GM12878 (cell line): ENCODE measurements around the gene GTPBP1. TPM values are rescaled to one million over a fixed set of nuclear protein-coding genes. Genes with fewer than 3 reads are reported as not detected.

Source experiments
- ATAC-seq: fragments of 200-7000 bp; cut with Tn5 transposase; 3 replicates; pipeline ENCODE4 v1.9.1; 2020; ENCODE audit warnings: mild to moderate bottlenecking, moderate library complexity
- BruUV-seq: library from RNA; stranded (reverse); fragments of 400-500 nt; replicated peaks from 2 replicates; lab custom pipeline; 2021; lab: Mats Ljungman, UMichigan
- CTCF ChIA-PET: fragments of 300-600 bp; sonication (Branson Sonifier 250); formaldehyde crosslinking; extraction: SDS; loops from one replicate; lab custom pipeline; 2021; ENCODE audit warnings: inconsistent platforms; lab: Yijun Ruan, JAX
- POLR2A ChIA-PET: fragments of 350-600 bp; formaldehyde crosslinking; extraction: SDS; loops from one replicate; lab custom pipeline; 2021; ENCODE audit warnings: inconsistent platforms; lab: Charles Lee
- RAD21 ChIA-PET: fragments of 300-600 bp; sonication (Branson Sonifier 250); formaldehyde crosslinking; loops from one replicate; lab custom pipeline; 2023; ENCODE audit warnings: antibody characterized with exemption; ENCODE audit not compliant: unreplicated experiment; lab: Charles Lee
- SMC1A ChIA-PET: fragments of 300-600 bp; sonication (Branson Sonifier 250); formaldehyde crosslinking; loops from one replicate; lab custom pipeline; 2023; ENCODE audit not compliant: unreplicated experiment, uncharacterized antibody; lab: Charles Lee
- DNase-seq: peaks from one replicate; pipeline ENCODE4 v3.0.0-alpha.2; 2011; ENCODE audit warnings: low read depth, low spot score
- FAIRE-seq: peaks from 3 replicates; lab custom pipeline; 2011; peaks lifted over from hg19 to GRCh38; lab: Jason Lieb, UNC
- H2AFZ ChIP-seq: 2 replicates; pipeline ENCODE4 v1.6.0; 2011; ENCODE audit warnings: low read depth, low read length, control low read depth; ENCODE audit not compliant: control insufficient read depth
- H3K27ac ChIP-seq: 2 replicates; pipeline ENCODE4 v1.5.1; 2011; ENCODE audit warnings: control low read depth; ENCODE audit not compliant: control insufficient read depth, insufficient read depth
- H3K27me3 ChIP-seq, 2 experiments: replicated peaks in 1 of 2; 2 replicates each; pipeline versions ENCODE4 v1.6.0 to v1.6.1; 2011; ENCODE audit warnings: low read length in 1 of 2; ENCODE audit not compliant: control insufficient read depth in 2 of 2, insufficient read depth in 2 of 2
- H3K36me3 ChIP-seq, 2 experiments: 2 replicates each; pipeline ENCODE4 v1.5.1; 2011; ENCODE audit warnings: low read length in 1 of 2; ENCODE audit not compliant: control insufficient read depth in 2 of 2, insufficient read depth in 2 of 2
- H3K4me1 ChIP-seq: 2 replicates; pipeline ENCODE4 v1.6.1; 2011; ENCODE audit warnings: mild to moderate bottlenecking, low read length, moderate library complexity, mixed read lengths; ENCODE audit not compliant: control insufficient read depth, insufficient read depth
- H3K4me2 ChIP-seq: 2 replicates; pipeline ENCODE4 v1.6.0; 2011; ENCODE audit warnings: control low read depth; ENCODE audit not compliant: control insufficient read depth, insufficient read depth
- H3K4me3 ChIP-seq: fragments of 200-600 bp; sonication (generic); 2 replicates; pipeline ENCODE4 v1.5.1; 2016
- H3K79me2 ChIP-seq: 2 replicates; pipeline ENCODE4 v1.6.0; 2011; ENCODE audit warnings: low read length; ENCODE audit not compliant: control insufficient read depth, insufficient read depth
- H3K9ac ChIP-seq: 2 replicates; pipeline ENCODE4 v1.8.0; 2011; ENCODE audit warnings: low read length, control low read depth, mixed read lengths; ENCODE audit not compliant: control insufficient read depth, insufficient read depth
- H3K9me3 ChIP-seq: replicated peaks from 3 replicates; pipeline ENCODE4 v1.5.1; 2011; ENCODE audit warnings: mild to moderate bottlenecking, low read length; ENCODE audit not compliant: control insufficient read depth, insufficient read depth
- H4K20me1 ChIP-seq: 2 replicates; pipeline ENCODE4 v1.6.0; 2011; ENCODE audit not compliant: control insufficient read depth, insufficient read depth
- BMI1 ChIP-seq: fragments of 450-650 bp; IDR thresholded peaks from 2 replicates; pipeline ENCODE4 v1.6.1; 2016; ENCODE audit warnings: mild to moderate bottlenecking, moderate library complexity, borderline replicate concordance
- CBX5 ChIP-seq: sonication (generic); IDR thresholded peaks from 2 replicates; pipeline ENCODE4 v1.6.1; 2016; ENCODE audit warnings: low read depth, moderate library complexity, mild to moderate bottlenecking, inconsistent platforms
- EP300 ChIP-seq, 2 experiments: fragments of 150-350 bp in 1 of 2; IDR thresholded peaks; 2 replicates each; pipeline ENCODE4 v1.6.1; 2011 to 2012; ENCODE audit warnings: low read depth in 2 of 2, low read length in 2 of 2, borderline replicate concordance in 1 of 2, improper control_type of control experiment in 1 of 2, inconsistent platforms in 1 of 2; ENCODE audit not compliant: control insufficient read depth in 1 of 2
- KDM1A ChIP-seq: fragments of 200-600 bp; sonication (generic); IDR thresholded peaks from 2 replicates; pipeline ENCODE4 v1.6.1; 2016; ENCODE audit warnings: borderline replicate concordance
- NR2C1 ChIP-seq: fragments of 450-650 bp; IDR thresholded peaks from 2 replicates; pipeline ENCODE4 v1.6.1; 2017; ENCODE audit warnings: antibody characterized with exemption, mild to moderate bottlenecking, moderate library complexity
- NR2C2 ChIP-seq: IDR thresholded peaks from 2 replicates; pipeline ENCODE4 v1.6.1; 2011; ENCODE audit warnings: borderline replicate concordance, low read depth; ENCODE audit not compliant: control insufficient read depth, insufficient read length
- POU2F2 ChIP-seq: IDR thresholded peaks from 3 replicates; pipeline ENCODE4 v1.6.1; 2011; ENCODE audit warnings: low read depth, mild to moderate bottlenecking, low read length, borderline replicate concordance
- SMAD5 ChIP-seq: IDR thresholded peaks from 2 replicates; pipeline ENCODE4 v1.6.1; 2016; ENCODE audit warnings: antibody characterized with exemption, low read depth
- TARDBP ChIP-seq: IDR thresholded peaks from 2 replicates; pipeline ENCODE4 v1.6.1; 2016; ENCODE audit warnings: borderline replicate concordance
- WRNIP1 ChIP-seq: IDR thresholded peaks from 2 replicates; pipeline ENCODE4 v1.6.1; 2011; ENCODE audit warnings: low read depth, low read length, improper control_type of control experiment, borderline replicate concordance
- WGBS: methylation state at CpG from one replicate; pipeline ENCODE4 v1.1.6; 2016; ENCODE audit warnings: low lambda C conversion rate; ENCODE audit not compliant: insufficient replicate concordance, insufficient coverage; ENCODE audit errors: missing lambda C conversion rate; 5-methylcytosine and 5-hydroxymethylcytosine counted together
- in situ Hi-C: fragments of 300-500 bp; cut with MboI; formaldehyde crosslinking; loops from 9 replicates; pipeline ENCODE4 v1.14.3; 2018; ENCODE audit warnings: mixed read lengths
- intact Hi-C: fragments of 100-400 bp; cut with micrococcal nuclease; formaldehyde crosslinking; loops from one replicate; pipeline ENCODE4 v1.14.2; 2022; ENCODE audit not compliant: unreplicated experiment
- polyA plus RNA-seq, 11 experiments: library from polyadenylated mRNA; depleted of rRNA in 4 of 11; unstranded in 6 of 11; stranded (reverse) in 5 of 11; fragments of >200 nt; fragmentation: Nextera tagmentation in 4 of 11; fragmentation: Illumina TruSeq in 1 of 11; extraction: Ambion mirVana in 4 of 11; extraction: Trizol in 1 of 11; gene quantifications; 1 replicate in 1 of 11; 2 replicates in 10 of 11; pipeline versions ENCODE4 v1.2.1 to v1.2.3, GENCODE V29; 2011 to 2016; ENCODE audit warnings: inconsistent platforms in 2 of 11, missing spikeins in 2 of 11, low read depth in 1 of 11
- total RNA-seq, 4 experiments: library from RNA; depleted of rRNA in 3 of 4; stranded (reverse); fragments of >200 nt in 3 of 4; fragmentation: Illumina TruSeq in 1 of 4; extraction: Trizol in 1 of 4; gene quantifications; 2 replicates each; pipeline versions ENCODE4 v1.2.1 to v1.2.3, GENCODE V29; 2013 to 2021

The GTPBP1 gene
- total and polyA plus RNA-seq, 10 of the 15 experiments (the other 5 are each of a cell fraction or from before 2014, with no cell fraction given): 0.89 to 63.1 (median 34.2) TPM

DNA sequence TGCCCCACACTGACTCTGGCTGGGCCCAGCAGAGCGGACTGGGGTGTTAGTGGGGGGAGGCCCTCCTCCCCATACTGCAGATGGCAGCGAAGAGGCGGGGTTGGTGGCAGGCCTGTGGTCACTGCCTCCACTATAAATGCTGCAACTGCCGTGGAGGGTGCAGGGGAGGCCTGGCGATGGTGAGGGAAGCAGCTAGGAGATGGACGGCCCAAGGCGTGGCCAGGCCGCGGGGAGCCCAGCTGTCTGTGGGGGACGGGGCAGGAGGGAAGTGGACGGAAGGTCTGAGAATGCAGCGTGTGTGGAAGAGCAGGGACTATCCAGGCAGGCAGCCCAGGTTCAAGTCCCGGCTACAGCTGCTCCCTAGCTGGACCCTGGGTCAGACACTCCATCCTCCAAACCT is 69.9 kb downstream of the GTPBP1 start:
- SMC1A ChIA-PET: no interaction called here
- DNase-seq: no peak
- no TSS peak for BruUV-seq
- no peak overlapping the region for H3K9ac ChIP-seq
- no peak; the same call in 1 of the 3 replicates for ATAC-seq
- H3K4me1 ChIP-seq: no peaks in the 10 kb centered on the region
- CTCF ChIA-PET: interaction anchor here (0.8 kb wide), 1 partner anchor 10 kb away, joined by 3 read pairs; no protein-coding TSS in a partner anchor
- intact Hi-C loops (no loop called here), in situ Hi-C loops (no loop called here)
- H3K79me2 ChIP-seq: no peaks in the 10 kb centered on the region
- no peaks in the 10 kb centered on the region for H4K20me1 ChIP-seq
- H3K36me3 ChIP-seq: no peaks in the 10 kb centered on the region
- 48% methylated on average over 13 of the region's 13 CpGs for WGBS
- POLR2A ChIA-PET: no interaction called here
- FAIRE-seq: no peak
- H3K4me2 ChIP-seq: no peak overlapping the region
- no peak for TF ChIP-seq NR2C2
- no peak for TF ChIP-seq BMI1
- TF ChIP-seq CBX5: no peak
- TF ChIP-seq KDM1A: no peak
- TF ChIP-seq WRNIP1: no peak
- TF ChIP-seq SMAD5: no peak
- no peak for TF ChIP-seq POU2F2
- TF ChIP-seq EP300 (IDR thresholded peaks at IDR 0.05; ENCODE audit: borderline replicate concordance in 1 of 2, control insufficient read depth in 1 of 2, low read depth in 2 of 2, low read length in 2 of 2): no peak
- no peak for TF ChIP-seq TARDBP
- TF ChIP-seq NR2C1: no peak
- TF ChIP-seq, all 136 proteins: peak for 0
- no peaks in the 10 kb centered on the region for H3K9me3 ChIP-seq
- no peak overlapping the region for H3K4me3 ChIP-seq
- no peak overlapping the region for H2AFZ ChIP-seq
- H3K27ac ChIP-seq: no peak overlapping the region
- RAD21 ChIA-PET: no interaction called here
- H3K27me3 ChIP-seq: no peaks in the 10 kb centered on the region
